Loucy (cell line): ENCODE measurements around the gene NALCN.

ENCODE experiments used
- EZH2phosphoT487 ChIP-seq: fragments of 200-600 bp; IDR thresholded peaks from 2 replicates; pipeline ENCODE4 v1.6.1; 2018; ENCODE audit warnings: antibody characterized with exemption, mild to moderate bottlenecking, moderate library complexity, borderline replicate concordance
- TF ChIP-seq, protein P1 (sequence below): fragments of 200-600 bp; sonication (generic); conservative IDR thresholded peaks from 2 replicates; pipeline ENCODE4 v1.5.1; 2014; ENCODE audit warnings: mild to moderate bottlenecking, antibody characterized with exemption, low read length

GRCh38 chr13:101010100-101010499, 406.2 kb downstream of the NALCN start:
- TF ChIP-seq, protein P1, sequence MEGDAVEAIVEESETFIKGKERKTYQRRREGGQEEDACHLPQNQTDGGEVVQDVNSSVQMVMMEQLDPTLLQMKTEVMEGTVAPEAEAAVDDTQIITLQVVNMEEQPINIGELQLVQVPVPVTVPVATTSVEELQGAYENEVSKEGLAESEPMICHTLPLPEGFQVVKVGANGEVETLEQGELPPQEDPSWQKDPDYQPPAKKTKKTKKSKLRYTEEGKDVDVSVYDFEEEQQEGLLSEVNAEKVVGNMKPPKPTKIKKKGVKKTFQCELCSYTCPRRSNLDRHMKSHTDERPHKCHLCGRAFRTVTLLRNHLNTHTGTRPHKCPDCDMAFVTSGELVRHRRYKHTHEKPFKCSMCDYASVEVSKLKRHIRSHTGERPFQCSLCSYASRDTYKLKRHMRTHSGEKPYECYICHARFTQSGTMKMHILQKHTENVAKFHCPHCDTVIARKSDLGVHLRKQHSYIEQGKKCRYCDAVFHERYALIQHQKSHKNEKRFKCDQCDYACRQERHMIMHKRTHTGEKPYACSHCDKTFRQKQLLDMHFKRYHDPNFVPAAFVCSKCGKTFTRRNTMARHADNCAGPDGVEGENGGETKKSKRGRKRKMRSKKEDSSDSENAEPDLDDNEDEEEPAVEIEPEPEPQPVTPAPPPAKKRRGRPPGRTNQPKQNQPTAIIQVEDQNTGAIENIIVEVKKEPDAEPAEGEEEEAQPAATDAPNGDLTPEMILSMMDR = no peak
- TF ChIP-seq EZH2phosphoT487 = no peak
